HG03378 (cell line): Measurements from ENCODE around the gene ARSI.

Source experiments
- ATAC-seq: cut with Tn5 transposase; IDR thresholded peaks from one replicate; pipeline ENCODE4 v1.9.1; 2021; ENCODE audit warnings: mild to moderate bottlenecking, moderate library complexity; ENCODE audit not compliant: unreplicated experiment

The ARSI gene

GRCh38 chr5:150295172-150295634, 7.5 kb downstream of the ARSI start:
- no peak for ATAC-seq

GRCh38 chr5:150294551-150295071, 8.1 kb downstream of the ARSI start:
- no peak for ATAC-seq

- no peak for ATAC-seq
These were observed 9.4 kb downstream of the ARSI start for GRCh38 chr5:150293091-150293941.

- ATAC-seq = no peak
These were observed 11.0 kb downstream of the ARSI start for GRCh38 chr5:150291388-150292385.

GRCh38 chr5:150289551-150290390, 12.9 kb downstream of the ARSI start, which contains the start of gene CAMK2A:
CAMK2A (minus strand) TSS chr5:150289773; CDS start chr5:150289625, 148 bp downstream.
- ATAC-seq = no peak

- no peak for ATAC-seq
These were observed 13.9 kb downstream of the ARSI start for GRCh38 chr5:150288791-150289190.

- ATAC-seq = no peak
These were observed 14.3 kb downstream of the ARSI start for GRCh38 chr5:150288361-150288760.

GRCh38 chr5:150286820-150287219, 15.9 kb downstream of the ARSI start:
- ATAC-seq = no peak

GRCh38 chr5:150285114-150285513, 17.6 kb downstream of the ARSI start:
- no peak for ATAC-seq

GRCh38 chr5:150284311-150284710, 18.4 kb downstream of the ARSI start:
- no peak for ATAC-seq

- ATAC-seq = no peak
These were observed 18.8 kb downstream of the ARSI start for GRCh38 chr5:150283904-150284303.

GRCh38 chr5:150281987-150282386, 20.7 kb downstream of the ARSI start:
- ATAC-seq = no peak

GRCh38 chr5:150279330-150280020, 23.2 kb downstream of the ARSI start:
- ATAC-seq = no peak

GRCh38 chr5:150278916-150279315, 23.8 kb downstream of the ARSI start:
- ATAC-seq = no peak

- no peak for ATAC-seq
These were observed 24.5 kb downstream of the ARSI start for GRCh38 chr5:150278046-150278730.

GRCh38 chr5:150277043-150277442, 25.7 kb downstream of the ARSI start:
- ATAC-seq = no peak

- no peak for ATAC-seq
These were observed 27.9 kb downstream of the ARSI start for GRCh38 chr5:150274811-150275210.

- ATAC-seq = no peak
These were observed 30.2 kb downstream of the ARSI start for GRCh38 chr5:150272531-150272930.

- no peak for ATAC-seq
These were observed 30.8 kb downstream of the ARSI start for GRCh38 chr5:150271923-150272322.
